HEK293 (cell line): Measurements from ENCODE around the gene ANGPTL8.
A peak's percentile ranks its signal among the peaks of the same experiment; 100 is the strongest.

Source experiments
- PATZ1 ChIP-seq: fragments of 450-650 bp; formaldehyde crosslinking; IDR thresholded peaks from 2 replicates; pipeline ENCODE4 v1.5.1; 2016; ENCODE audit warnings: missing biosample characterization, missing genetic modification characterization
- PRDM6 ChIP-seq: fragments of 450-650 bp; formaldehyde crosslinking; IDR thresholded peaks from 2 replicates; pipeline ENCODE4 v1.5.1; 2017; ENCODE audit warnings: missing biosample characterization, missing genetic modification characterization
- ZBTB48 ChIP-seq: fragments of 450-650 bp; formaldehyde crosslinking; IDR thresholded peaks from 2 replicates; pipeline ENCODE4 v1.5.1; 2016; ENCODE audit warnings: missing biosample characterization, missing genetic modification characterization
- ZFP69B ChIP-seq: fragments of 450-650 bp; formaldehyde crosslinking; IDR thresholded peaks from 2 replicates; pipeline ENCODE4 v1.5.1; 2016; ENCODE audit warnings: missing biosample characterization, missing genetic modification characterization
- ZNF16 ChIP-seq: fragments of 450-650 bp; formaldehyde crosslinking; IDR thresholded peaks from 2 replicates; pipeline ENCODE4 v1.5.1; 2016; ENCODE audit warnings: low read depth, missing biosample characterization, missing genetic modification characterization
- ZNF398 ChIP-seq: fragments of 450-650 bp; formaldehyde crosslinking; IDR thresholded peaks from 2 replicates; pipeline ENCODE4 v1.5.1; 2017; ENCODE audit warnings: missing biosample characterization, missing genetic modification characterization
- ZNF544 ChIP-seq: fragments of 450-650 bp; formaldehyde crosslinking; IDR thresholded peaks from 2 replicates; pipeline ENCODE4 v1.5.0; 2017; ENCODE audit warnings: missing biosample characterization, missing genetic modification characterization
- ZNF621 ChIP-seq: fragments of 450-650 bp; formaldehyde crosslinking; IDR thresholded peaks from 2 replicates; pipeline ENCODE4 v1.5.1; 2017; ENCODE audit warnings: missing biosample characterization, missing genetic modification characterization
- ZNF692 ChIP-seq: fragments of 450-650 bp; formaldehyde crosslinking; IDR thresholded peaks from 2 replicates; pipeline ENCODE4 v1.5.1; 2016; ENCODE audit warnings: missing biosample characterization, missing genetic modification characterization
- ZNF843 ChIP-seq: fragments of 450-650 bp; formaldehyde crosslinking; IDR thresholded peaks from 2 replicates; pipeline ENCODE4 v1.5.1; 2016; ENCODE audit warnings: missing biosample characterization, missing genetic modification characterization
- TF ChIP-seq, protein P1 (sequence below): fragments of 450-650 bp; formaldehyde crosslinking; IDR thresholded peaks from 2 replicates; pipeline ENCODE4 v1.5.1; 2016; ENCODE audit warnings: missing biosample characterization, missing genetic modification characterization
- TF ChIP-seq, protein P2 (sequence below): fragments of 450-650 bp; formaldehyde crosslinking; IDR thresholded peaks from 2 replicates; pipeline ENCODE4 v1.5.1; 2016; ENCODE audit warnings: missing biosample characterization, missing genetic modification characterization
- TF ChIP-seq, protein P3 (sequence below): fragments of 450-650 bp; formaldehyde crosslinking; IDR thresholded peaks from 2 replicates; pipeline ENCODE4 v1.5.1; 2016; ENCODE audit warnings: missing biosample characterization, missing genetic modification characterization

ANGPTL8 gene

GRCh38 chr19:11203194-11204075, 36.0 kb upstream of the ANGPTL8 start (continued):
- TF ChIP-seq ZNF16 (tag by site-specific recombination) (no peak), PRDM6 (tag by site-specific recombination) (no peak), ZNF843 (no peak), ZNF621 (tag by site-specific recombination) (no peak), ZNF544 (tag by site-specific recombination) (no peak), ZNF692 (tag by site-specific recombination) (peak; percentile 54), ZFP69B (peak; percentile 27; the same call in 1 of the 2 replicates), ZBTB48 (tag by site-specific recombination) (no peak; the same call in 1 of the 2 replicates), PATZ1 (tag by site-specific recombination) (peak; percentile 65), ZNF398 (peak; percentile 83)
- TF ChIP-seq, protein P1, sequence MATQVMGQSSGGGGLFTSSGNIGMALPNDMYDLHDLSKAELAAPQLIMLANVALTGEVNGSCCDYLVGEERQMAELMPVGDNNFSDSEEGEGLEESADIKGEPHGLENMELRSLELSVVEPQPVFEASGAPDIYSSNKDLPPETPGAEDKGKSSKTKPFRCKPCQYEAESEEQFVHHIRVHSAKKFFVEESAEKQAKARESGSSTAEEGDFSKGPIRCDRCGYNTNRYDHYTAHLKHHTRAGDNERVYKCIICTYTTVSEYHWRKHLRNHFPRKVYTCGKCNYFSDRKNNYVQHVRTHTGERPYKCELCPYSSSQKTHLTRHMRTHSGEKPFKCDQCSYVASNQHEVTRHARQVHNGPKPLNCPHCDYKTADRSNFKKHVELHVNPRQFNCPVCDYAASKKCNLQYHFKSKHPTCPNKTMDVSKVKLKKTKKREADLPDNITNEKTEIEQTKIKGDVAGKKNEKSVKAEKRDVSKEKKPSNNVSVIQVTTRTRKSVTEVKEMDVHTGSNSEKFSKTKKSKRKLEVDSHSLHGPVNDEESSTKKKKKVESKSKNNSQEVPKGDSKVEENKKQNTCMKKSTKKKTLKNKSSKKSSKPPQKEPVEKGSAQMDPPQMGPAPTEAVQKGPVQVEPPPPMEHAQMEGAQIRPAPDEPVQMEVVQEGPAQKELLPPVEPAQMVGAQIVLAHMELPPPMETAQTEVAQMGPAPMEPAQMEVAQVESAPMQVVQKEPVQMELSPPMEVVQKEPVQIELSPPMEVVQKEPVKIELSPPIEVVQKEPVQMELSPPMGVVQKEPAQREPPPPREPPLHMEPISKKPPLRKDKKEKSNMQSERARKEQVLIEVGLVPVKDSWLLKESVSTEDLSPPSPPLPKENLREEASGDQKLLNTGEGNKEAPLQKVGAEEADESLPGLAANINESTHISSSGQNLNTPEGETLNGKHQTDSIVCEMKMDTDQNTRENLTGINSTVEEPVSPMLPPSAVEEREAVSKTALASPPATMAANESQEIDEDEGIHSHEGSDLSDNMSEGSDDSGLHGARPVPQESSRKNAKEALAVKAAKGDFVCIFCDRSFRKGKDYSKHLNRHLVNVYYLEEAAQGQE (tag by site-specific recombination), result no peak
- TF ChIP-seq, protein P2, sequence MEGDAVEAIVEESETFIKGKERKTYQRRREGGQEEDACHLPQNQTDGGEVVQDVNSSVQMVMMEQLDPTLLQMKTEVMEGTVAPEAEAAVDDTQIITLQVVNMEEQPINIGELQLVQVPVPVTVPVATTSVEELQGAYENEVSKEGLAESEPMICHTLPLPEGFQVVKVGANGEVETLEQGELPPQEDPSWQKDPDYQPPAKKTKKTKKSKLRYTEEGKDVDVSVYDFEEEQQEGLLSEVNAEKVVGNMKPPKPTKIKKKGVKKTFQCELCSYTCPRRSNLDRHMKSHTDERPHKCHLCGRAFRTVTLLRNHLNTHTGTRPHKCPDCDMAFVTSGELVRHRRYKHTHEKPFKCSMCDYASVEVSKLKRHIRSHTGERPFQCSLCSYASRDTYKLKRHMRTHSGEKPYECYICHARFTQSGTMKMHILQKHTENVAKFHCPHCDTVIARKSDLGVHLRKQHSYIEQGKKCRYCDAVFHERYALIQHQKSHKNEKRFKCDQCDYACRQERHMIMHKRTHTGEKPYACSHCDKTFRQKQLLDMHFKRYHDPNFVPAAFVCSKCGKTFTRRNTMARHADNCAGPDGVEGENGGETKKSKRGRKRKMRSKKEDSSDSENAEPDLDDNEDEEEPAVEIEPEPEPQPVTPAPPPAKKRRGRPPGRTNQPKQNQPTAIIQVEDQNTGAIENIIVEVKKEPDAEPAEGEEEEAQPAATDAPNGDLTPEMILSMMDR, result peak; percentile 70
- TF ChIP-seq, protein P3, sequence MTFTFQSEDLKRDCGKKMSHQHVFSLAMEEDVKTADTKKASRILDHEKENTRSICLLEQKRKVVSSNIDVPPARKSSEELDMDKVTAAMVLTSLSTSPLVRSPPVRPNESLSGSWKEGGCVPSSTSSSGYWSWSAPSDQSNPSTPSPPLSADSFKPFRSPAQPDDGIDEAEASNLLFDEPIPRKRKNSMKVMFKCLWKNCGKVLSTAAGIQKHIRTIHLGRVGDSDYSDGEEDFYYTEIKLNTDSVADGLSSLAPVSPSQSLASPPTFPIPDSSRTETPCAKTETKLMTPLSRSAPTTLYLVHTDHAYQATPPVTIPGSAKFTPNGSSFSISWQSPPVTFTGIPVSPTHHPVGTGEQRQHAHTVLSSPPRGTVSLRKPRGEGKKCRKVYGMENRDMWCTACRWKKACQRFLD (tag by site-specific recombination), result no peak
